Putamen (tissue), 1 donor: ENCODE measurements around the gene HDGF.
"Not testable (repeated sequence)": the region's sequence is repeated elsewhere in the genome, so short reads cannot be mapped to it uniquely, and the experiment has no call there.

Source experiments
- DNase-seq: peaks from one replicate; pipeline ENCODE4 v3.0.0-alpha.2; 2016; ENCODE audit warnings: low spot score

Gene HDGF

GRCh38 chr1:156767101-156767878, 15.8 kb upstream of the HDGF start, which contains the start of gene PRCC:
TSS of gene PRCC (plus strand) at chr1:156767535. CDS start at chr1:156767772, 237 bp downstream.
- peak; percentile 100 for DNase-seq

GRCh38 chr1:156766298-156767100, 15.0 kb upstream of the HDGF start:
- DNase-seq, result no peak

GRCh38 chr1:156765666-156766065, 14.2 kb upstream of the HDGF start:
- DNase-seq, result no peak

GRCh38 chr1:156765136-156765535, 13.7 kb upstream of the HDGF start:
- DNase-seq, result not testable (repeated sequence)

GRCh38 chr1:156760796-156761104, 9.3 kb upstream of the HDGF start:
- no peak for DNase-seq

GRCh38 chr1:156760092-156760795, 8.8 kb upstream of the HDGF start:
- no peak for DNase-seq

- DNase-seq, result not testable (repeated sequence)
Measured at GRCh38 chr1:156757572-156758253, 6.2 kb upstream of the HDGF start.

- DNase-seq, result no peak
Measured at GRCh38 chr1:156756355-156756754, 4.9 kb upstream of the HDGF start.

GRCh38 chr1:156755527-156755950, 4.1 kb upstream of the HDGF start:
- DNase-seq, result no peak

- DNase-seq, result no peak
Measured at GRCh38 chr1:156754219-156754618, 2.7 kb upstream of the HDGF start.

- DNase-seq, result no peak
Measured at GRCh38 chr1:156752843-156753482, 1.5 kb upstream of the HDGF start.

GRCh38 chr1:156751757-156752481, 444 bp upstream of the HDGF start:
- DNase-seq, result peak; percentile 97

- DNase-seq, result no peak
Measured at GRCh38 chr1:156750711-156751450, 594 bp downstream of the HDGF start.

- DNase-seq, result no peak
Measured at GRCh38 chr1:156750191-156750672, 1.2 kb downstream of the HDGF start.

- no peak for DNase-seq
Measured at GRCh38 chr1:156749419-156750118, 1.9 kb downstream of the HDGF start.

- no peak for DNase-seq
Measured at GRCh38 chr1:156748670-156749418, 2.6 kb downstream of the HDGF start.

GRCh38 chr1:156747742-156748669, 3.5 kb downstream of the HDGF start:
- no peak for DNase-seq
